Measurements from ENCODE around the gene SLC36A4.
A peak's percentile ranks its signal among the peaks of the same experiment; 100 is the strongest.
"Not testable (repeated sequence)": the region's sequence is repeated elsewhere in the genome, so short reads cannot be mapped to it uniquely, and the experiment has no call there.

Gene SLC36A4

DNA sequence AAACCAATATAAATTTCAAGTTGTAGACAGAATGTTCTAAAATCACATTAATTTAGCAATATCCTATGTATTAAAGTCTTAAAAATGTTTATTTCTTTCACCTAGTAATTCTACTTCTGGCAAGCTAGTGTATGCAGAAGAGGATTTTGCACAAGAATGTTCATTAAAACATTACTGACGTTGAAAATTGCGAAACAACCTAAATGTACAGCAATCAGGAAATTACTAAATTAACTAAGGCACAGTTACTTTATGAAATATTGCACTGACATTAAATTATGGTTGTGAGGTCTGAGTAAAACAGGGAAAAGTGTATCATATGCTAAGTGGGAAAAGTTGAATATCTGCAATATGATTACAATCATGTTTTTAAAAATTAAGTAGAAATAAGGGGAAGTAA, 4.1 kb downstream of the SLC36A4 start:
- DNase-seq, result no peak

- DNase-seq, result no peak
Measured at GRCh38 chr11:93192163-93192562, 5.6 kb downstream of the SLC36A4 start.

DNA sequence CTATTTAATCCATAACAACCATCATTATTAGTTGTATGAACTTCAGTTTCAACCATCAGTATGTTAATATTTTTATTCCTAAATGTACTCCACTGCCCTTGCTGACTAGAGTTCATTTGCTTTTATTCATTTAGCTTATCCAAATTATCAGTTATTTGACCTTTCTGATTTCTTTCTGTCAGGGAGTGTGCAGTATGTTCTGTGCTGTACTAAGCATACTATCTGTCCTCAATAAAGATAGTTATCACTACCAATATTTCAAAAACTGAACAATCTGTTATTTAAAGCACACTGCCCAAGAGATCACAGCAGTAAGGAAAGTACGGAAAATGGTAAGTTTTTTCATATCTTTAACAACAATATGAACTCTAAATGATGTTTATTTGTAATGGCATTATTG, 8.3 kb downstream of the SLC36A4 start:
- no peak for DNase-seq

- DNase-seq, result no peak
Measured at GRCh38 chr11:93188726-93189125, 9.1 kb downstream of the SLC36A4 start.

DNA sequence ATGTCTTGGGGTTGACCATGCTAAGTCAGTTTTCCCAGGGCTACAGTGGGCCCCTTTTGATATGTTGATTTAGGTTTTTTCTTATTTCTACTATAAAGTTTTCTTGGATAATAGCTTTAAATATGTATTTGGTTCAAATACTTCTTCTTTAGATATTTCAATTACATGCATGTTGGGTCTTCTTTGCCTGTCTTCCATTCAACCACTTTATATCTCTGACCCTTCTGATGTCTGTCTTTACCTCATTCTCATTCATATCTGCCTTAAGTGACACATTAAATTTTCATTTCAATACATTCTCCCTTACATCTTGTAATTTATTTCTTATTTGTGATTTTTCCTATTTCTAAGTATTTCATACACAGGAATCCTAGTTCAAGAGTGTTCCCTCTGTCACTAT, 10.5 kb downstream of the SLC36A4 start:
- DNase-seq, result no peak

DNA sequence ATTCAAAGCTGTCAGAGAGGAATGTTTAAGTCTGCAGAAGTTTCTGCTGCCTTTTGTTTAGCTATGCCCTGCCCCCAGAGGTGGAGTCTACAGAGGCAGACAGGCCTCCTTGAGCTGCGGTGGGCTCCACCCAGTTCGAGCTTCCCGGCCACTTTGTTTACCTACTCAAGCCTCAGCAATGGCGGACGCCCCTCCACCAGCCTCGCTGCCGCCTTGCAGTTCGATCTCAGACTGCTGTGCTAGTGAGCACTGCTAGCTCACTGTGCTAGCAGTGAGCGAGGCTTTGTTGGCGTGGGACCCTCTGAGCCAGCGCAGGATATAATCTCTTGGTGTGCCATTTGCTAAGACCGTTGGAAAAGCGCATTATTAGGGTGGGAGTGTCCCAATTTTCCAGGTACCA, 19.9 kb downstream of the SLC36A4 start:
- not testable (repeated sequence) for DNase-seq

DNA sequence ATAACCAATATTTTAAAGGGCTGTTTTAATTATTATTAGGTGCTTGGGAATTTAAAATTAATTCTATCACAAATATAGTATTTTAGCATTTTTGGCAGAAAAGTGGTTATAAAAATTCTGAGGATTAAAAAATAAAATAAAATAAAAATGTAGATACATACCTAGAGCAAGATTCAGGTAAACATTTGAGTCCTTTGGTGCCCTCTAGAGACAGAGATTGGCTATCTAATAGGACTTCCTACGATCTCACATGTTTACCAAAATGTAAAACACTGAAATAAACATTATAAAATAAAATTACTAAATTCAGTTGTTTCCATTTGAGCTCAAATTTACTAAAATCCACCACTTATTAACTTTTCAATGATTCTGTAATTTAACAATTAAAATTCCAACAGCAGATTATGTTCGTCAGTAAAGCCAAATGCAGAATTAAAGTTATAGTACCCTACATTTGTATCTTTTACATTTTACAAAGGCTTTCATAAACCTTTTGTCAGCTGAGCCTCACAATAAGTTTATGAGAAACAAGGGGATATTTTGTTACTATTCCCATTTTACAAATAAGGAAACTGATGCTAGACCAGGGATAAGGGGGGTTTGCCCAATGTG, 27.7 kb downstream of the SLC36A4 start:
- DNase-seq, result peak; percentile 18

DNA sequence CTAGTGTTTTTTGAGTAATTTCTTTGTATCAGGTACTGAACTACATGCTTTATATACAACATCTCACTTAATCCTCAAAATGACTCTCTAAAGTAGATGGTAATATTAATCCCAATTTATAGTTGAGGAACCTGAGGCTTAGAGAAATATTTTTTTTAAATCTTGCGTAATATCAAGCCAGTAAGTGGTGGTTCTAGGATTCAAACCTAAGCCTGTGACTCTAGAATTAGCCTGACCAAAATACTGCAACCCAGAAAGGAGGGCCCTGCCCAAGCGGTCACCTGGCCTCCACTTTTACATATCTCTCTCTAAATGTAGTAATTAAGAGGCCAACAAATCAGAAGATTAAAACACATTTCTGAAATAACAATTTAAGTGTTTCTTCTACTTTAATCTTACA, 28.6 kb downstream of the SLC36A4 start:
- no peak for DNase-seq

GRCh38 chr11:93166862-93167261, 30.9 kb downstream of the SLC36A4 start:
- DNase-seq, result no peak

DNA sequence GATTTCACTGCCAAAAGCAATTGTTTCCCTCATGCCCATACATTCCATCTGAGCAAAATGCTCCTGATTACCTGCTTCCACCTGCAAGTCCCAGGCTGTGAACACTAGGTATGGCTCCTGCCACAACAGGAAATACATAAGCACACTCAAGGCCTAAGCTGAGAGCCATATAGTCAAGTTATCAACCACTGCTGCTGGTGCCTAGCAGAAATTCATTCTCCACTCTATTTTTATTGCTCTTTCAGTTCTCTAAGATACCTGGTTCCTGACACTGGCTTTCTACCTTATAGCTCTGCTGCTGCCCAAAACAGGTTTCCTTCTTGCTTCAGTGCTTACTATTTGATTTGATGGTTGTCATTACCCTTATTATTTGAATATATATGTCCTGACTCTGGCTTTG, 31.6 kb downstream of the SLC36A4 start:
- DNase-seq, result no peak

DNA sequence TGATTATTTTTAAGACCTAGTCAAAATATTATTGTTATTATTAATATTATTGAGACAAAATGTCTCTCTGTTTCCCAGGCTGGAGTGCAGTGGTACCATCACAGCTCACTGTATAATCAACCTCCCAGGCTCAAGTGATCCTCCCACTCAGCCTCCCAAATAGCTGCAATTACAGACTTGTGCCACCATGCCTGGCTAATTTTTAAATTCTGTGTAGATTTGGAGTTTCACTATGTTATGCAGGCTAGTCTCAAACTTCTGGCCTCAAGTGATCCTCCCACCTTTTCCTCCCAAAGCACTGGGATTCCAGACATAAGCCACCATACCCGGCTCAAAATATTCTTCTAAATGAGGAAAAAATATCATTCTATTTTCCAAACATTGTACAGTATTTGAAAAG, 37.0 kb downstream of the SLC36A4 start:
- no peak for DNase-seq

GRCh38 chr11:93160156-93160555, 37.6 kb downstream of the SLC36A4 start:
- no peak for DNase-seq

- DNase-seq, result no peak
Measured at GRCh38 chr11:93159721-93160120, 38.1 kb downstream of the SLC36A4 start.

GRCh38 chr11:93155738-93156137, 42.1 kb downstream of the SLC36A4 start:
- no peak for DNase-seq

GRCh38 chr11:93145390-93145915, 52.3 kb downstream of the SLC36A4 start:
- no peak for DNase-seq

DNA sequence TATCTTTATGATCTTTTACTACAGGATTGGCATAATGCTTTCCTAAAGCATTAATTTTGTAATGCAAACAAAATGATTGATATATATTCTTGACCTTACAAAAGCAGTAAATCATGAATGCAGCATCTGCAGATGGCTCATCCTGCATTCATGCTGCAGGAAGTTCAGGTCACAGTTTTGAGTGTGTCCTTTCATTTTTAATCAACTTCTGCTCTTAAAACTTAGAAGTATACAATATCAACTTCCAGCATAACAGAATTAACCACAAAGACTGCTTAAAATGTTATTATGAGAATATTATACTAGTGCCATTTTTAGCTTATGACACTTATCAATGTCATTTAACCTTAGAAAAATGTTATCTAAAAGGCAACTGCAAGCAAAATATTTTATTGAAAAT, 54.0 kb downstream of the SLC36A4 start:
- DNase-seq, result no peak

DNA sequence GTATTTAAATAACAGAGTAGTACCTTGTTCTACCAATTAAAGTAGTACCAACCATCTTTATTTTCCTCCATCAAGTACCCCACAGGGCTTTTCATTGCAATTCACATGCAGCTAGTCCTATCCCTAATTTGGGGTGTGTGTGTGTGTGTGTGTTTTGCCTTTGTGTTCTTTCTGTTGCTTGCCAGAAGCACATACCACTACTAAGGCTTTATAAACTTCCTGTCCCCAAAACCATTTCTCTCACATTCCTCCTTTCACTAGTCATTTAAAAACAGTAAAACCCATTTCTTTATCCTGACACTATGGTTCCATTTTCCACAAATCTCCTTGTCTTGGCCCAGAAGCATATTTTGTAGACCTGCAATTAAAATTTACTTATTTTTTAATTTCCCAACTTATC, 54.6 kb downstream of the SLC36A4 start:
- peak; percentile 30 for DNase-seq

- DNase-seq, result peak; percentile 38
Measured at GRCh38 chr11:93133488-93134109, 64.2 kb downstream of the SLC36A4 start.

DNA sequence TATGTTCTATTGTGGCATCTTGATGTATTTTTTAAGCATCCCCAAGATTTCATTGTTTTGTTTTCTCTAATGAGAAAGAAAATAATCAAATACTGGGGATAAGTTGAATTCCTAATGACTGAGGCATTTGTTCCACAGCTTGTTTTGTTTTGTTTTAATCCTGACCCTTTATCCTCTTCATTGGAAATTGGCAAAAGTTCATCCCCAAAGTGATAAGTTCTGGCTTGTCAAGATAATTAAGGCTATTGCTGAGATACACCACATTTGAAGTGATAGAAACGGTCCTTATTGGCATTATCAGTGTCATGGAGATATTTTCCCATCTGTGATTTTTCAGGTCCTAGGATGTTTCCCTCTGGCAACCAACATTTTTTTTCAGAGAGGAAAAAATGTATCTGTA, 65.0 kb downstream of the SLC36A4 start:
- DNase-seq, result no peak

DNA sequence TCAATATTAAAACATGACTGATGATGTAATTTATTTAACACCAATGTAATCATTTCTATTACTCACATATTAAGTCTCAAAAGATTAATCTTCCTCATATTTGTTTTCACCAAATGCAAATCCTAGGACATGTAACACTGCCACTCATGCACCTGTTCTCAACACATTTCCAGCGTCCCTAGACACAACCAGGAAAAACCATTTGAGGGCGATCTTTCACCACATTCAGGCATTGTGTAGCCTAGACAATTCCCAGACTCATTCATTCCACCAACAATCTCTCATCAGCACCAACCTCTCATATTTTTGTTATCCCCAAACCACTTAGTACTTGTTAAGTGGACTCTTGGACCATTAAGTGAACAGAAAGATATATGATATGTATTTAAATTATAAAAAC, 66.1 kb downstream of the SLC36A4 start:
- DNase-seq, result no peak

DNA sequence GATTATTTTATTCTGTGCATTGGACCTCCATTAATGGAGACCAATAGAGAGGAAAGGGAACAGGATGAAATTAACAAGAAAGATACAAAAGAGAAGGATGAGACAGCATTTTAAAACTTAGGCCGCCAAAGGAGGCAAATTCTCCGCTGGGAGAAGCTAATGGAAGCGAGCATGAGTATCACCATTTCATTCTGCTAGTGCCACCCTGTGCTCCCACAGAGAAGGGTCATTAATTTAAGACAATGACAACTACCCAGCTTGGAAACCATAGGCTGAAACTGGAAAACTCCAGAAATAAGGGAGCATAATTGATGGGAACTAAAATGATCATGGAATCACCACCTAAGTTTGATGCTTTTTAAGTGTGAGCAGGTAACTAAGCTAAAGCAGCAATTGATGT, 69.2 kb downstream of the SLC36A4 start:
- no peak for DNase-seq

GRCh38 chr11:93123351-93123898, 74.4 kb downstream of the SLC36A4 start:
- peak; percentile 22 for DNase-seq

DNA sequence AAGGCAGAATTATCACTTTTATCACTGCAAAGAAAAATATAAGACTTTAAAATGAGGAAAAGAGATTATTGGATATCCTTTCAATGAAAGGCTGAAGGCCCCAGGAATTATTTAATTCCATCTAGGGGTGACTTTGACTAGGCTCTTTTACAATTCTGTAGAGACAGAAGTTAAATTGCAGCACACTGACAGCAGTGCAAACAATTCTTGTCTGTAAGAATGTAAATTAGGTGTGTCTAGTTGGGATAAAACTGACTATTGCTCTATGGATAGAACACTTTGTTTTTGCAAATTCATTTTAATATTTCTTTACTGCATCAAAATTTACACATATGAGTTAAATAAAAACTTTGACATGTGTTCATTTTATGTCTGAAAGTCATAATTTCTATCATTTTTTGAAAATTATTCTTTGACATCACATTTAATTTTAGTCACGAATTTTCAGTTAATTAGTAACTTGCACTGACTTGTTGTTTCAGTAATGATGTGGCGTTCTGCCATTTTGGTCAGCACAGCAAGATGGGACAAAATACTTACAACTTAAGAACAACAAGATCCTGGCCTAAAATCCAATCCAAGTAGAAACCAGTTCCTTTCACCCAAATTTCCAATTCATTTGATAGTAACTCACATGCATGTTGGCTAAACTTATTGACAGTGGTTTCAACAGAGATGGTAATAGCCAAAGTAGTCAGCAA, 75.1 kb downstream of the SLC36A4 start:
- no peak for DNase-seq

DNA sequence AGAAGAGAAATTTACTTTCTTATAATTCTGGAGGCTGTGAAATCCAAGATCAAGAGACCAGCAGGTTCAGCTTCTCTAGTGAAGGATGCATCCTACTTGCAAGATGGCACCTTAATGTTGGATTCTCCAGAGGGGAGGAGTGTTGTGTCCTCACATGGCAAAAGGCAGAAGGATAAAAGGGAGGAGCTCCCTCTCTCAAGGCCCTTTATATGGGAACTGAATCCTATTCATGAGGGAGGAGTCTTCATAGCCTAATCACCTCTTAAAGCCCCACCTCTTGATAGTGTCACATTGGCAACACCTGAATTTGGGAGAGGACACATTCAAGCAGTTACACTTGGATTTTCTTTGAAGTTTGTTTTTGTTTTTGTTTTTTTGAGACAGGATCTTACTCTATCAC, 79.5 kb downstream of the SLC36A4 start:
- no peak for DNase-seq

Measured in fibroblast of upper back skin (primary cell).